Measurements from ENCODE around the gene RRM1. TPM values are rescaled to one million over a fixed set of nuclear protein-coding genes. Genes with fewer than 3 reads are reported as not detected.

RRM1 gene
- total RNA-seq, 1 experiment from 2014 or later: 218 TPM

DNA sequence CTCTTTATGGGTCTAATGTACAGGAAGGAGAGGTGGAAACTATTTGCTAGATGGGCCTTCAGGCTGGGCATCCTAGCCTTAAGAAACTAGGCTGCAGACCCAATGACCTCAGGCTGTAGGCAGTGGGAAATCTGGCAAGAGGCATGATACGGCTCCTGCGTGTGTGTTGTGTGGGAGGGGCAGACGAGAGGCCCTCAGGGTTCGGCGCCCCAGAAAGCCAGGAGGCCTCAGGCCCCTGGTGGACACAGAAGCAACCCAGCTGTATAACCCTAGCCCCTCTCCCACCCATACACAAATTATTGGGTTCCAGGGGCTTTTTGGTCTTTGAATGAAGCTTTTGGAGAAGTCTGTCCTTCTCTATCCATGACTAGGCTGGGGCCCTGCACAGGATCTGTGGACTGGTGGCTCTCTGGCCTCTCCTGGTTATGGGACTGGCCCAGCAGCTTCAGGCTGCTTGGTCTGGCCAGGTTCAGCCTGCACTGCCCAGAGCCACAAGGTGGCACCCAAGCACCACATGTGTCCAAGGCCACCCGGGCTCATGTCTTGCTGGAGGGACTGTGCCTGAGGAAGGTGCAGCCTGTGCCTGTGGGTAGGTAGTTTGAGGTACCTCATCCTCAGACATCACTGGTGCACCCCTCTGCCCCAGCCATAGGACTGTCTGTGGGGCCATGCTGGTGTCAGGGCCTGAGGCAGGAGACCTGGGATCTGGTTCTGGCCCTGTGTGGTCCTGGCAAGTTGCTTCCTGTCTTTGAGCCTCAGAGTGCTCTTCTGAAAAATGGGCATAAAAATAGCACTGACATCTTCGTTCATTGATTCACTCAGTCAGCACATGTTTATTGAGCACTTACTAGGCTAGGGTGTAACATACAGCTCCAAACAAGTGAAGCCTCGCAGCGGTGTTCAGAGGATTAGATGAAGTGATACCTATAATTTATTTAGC, 87.5 kb downstream of the RRM1 start:
- Histone ChIP-seq H3K4me1 (no peaks in the 10 kb centered on the region), H3K4me3 (no peak overlapping the region), H3K27ac (no peak overlapping the region), H3K9me3 (replicated peaks) (no peaks in the 10 kb centered on the region), H3K27me3 (peaks cover 2% of the 10 kb centered on the region; the same call in 1 of the 2 replicates), H3K36me3 (no peaks in the 10 kb centered on the region)
- peak; percentile 62 to 71 for DNase-seq

DNA sequence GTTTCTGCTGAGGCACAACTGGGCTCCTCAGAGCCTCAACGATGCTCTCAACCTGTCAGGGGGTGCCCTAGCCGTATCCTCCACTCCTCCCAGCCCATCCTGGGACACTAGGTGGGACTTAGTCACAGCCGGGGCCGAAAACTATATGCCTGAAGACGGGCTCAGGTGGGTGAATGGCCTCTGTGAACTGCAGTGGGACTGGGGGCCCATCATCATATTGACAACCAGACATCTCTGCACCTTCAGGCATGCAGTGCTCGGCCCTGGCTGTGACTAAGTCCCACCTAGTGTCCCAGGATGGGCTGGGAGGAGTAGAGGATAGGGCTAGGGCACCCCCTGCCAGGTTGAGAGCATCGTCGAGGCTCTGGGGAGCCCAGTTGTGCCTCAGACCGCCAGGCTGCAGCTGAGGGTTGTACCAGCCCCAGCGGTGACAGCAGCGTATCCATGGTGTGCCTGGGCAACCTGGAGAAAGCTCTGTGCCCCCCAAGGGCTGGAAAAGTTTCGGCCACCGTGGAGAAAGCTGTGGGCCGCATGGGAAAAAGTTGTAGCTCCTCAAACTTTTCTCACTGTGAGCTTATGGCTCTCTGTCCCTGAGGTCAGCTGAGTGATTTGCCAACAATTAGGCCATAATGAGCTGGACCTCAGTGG, 88.9 kb downstream of the RRM1 start:
- H3K4me3 ChIP-seq: no peak overlapping the region
- H3K27ac ChIP-seq: no peak overlapping the region
- DNase-seq: no peak
- H3K4me1 ChIP-seq: no peaks in the 10 kb centered on the region
- peaks cover 9% of the 10 kb centered on the region for H3K27me3 ChIP-seq
- H3K36me3 ChIP-seq: no peaks in the 10 kb centered on the region
- no peaks in the 10 kb centered on the region for H3K9me3 ChIP-seq (replicated peaks)

DNA sequence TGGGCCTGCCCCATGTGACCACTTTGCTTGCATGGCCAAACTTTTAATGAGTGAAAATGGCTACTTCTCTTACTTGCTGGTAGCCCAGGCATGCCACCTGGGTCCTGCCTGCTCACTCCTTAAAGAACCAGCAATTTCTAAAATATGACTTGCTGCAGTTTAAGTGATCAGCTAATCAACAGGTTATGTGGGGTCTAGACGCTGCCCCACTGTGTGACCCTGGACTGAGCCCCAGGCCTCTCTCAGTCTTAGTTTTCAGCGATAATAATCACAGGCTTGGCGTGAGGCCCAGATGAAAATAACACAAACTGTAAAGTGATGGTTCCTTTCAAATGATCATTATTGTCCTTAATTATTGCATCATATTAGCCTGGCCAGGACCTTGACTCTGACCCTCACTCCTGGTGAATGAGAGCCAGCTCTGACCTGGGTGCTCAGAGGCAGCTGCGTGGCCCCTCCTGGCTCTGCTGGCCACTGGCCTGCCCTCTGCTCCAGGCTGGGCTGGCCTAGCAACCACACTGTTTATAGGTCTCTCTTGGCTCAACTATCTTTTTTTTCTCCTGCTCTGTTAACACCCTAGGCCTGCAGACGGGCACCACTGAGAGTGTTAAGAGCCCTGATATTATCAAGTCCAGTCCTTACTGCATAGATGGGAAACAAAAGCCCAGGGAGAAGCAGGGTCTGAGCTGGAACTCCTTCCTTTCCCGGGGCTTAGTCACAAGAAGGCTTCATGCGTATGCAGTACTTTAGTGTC, 89.7 kb downstream of the RRM1 start:
- Histone ChIP-seq H3K27me3 (peaks cover 9% of the 10 kb centered on the region), H3K27ac (no peak overlapping the region), H3K36me3 (no peaks in the 10 kb centered on the region), H3K9me3 (replicated peaks) (no peaks in the 10 kb centered on the region), H3K4me3 (no peak overlapping the region), H3K4me1 (no peaks in the 10 kb centered on the region)
- no peak for DNase-seq

DNA sequence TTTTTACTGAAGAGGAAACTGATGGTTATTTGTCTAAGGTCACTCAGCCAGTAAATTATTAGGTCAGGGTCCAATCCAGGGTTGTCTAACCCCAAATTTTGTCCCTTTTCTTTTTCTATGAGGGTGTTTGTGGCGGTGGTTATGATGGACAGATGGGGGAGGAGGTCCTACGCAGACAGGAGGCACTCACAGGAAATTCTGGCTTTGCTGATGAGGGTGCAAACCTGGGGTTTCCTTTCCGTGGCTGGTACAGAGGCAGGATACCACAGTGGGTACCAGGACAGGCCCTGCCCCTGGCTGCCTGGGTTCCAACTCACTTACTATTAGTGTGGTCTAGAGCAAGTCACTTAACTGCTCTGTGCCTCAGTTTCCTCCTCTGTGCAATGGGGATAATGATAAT, 91.0 kb downstream of the RRM1 start:
- H3K4me1 ChIP-seq: no peaks in the 10 kb centered on the region
- peaks cover 15% of the 10 kb centered on the region for H3K27me3 ChIP-seq
- no peak overlapping the region for H3K4me3 ChIP-seq
- H3K36me3 ChIP-seq: no peaks in the 10 kb centered on the region
- no peak for DNase-seq
- no peaks in the 10 kb centered on the region for H3K9me3 ChIP-seq (replicated peaks)
- H3K27ac ChIP-seq: no peak overlapping the region

DNA sequence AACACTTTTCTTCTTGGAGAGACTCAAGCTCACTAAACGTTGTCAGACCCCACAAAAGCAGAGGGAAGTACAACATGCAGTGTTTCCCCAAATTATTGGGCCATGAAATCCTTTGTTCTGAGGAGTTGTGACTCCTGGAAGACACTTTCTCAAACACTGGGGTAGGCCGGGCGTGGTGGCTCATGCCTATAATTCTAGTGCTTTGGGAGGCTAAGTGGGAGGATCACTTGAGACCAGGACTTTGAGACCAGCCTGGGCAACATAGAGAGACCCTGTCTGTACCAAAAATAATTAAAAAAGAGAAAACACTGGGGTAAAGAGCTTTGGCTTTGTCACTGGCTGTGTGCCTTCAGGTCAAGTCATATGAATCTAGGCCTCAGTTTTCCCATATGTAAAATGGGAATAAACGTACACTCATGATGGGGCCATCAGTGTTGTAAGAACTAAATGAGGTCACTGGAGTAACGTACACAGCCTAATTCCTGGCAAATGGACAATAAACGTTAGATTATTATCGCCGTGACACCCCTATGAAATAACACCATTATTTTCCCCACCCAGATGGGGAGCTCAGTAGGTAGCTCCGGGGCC, 92.0 kb downstream of the RRM1 start:
- Histone ChIP-seq H3K27me3 (peaks cover 15% of the 10 kb centered on the region), H3K4me1 (no peaks in the 10 kb centered on the region), H3K27ac (no peak overlapping the region), H3K36me3 (no peaks in the 10 kb centered on the region), H3K9me3 (replicated peaks) (no peaks in the 10 kb centered on the region), H3K4me3 (peak overlapping the region; percentile 59; the same call in 1 of the 2 replicates)
- no peak for DNase-seq

DNA sequence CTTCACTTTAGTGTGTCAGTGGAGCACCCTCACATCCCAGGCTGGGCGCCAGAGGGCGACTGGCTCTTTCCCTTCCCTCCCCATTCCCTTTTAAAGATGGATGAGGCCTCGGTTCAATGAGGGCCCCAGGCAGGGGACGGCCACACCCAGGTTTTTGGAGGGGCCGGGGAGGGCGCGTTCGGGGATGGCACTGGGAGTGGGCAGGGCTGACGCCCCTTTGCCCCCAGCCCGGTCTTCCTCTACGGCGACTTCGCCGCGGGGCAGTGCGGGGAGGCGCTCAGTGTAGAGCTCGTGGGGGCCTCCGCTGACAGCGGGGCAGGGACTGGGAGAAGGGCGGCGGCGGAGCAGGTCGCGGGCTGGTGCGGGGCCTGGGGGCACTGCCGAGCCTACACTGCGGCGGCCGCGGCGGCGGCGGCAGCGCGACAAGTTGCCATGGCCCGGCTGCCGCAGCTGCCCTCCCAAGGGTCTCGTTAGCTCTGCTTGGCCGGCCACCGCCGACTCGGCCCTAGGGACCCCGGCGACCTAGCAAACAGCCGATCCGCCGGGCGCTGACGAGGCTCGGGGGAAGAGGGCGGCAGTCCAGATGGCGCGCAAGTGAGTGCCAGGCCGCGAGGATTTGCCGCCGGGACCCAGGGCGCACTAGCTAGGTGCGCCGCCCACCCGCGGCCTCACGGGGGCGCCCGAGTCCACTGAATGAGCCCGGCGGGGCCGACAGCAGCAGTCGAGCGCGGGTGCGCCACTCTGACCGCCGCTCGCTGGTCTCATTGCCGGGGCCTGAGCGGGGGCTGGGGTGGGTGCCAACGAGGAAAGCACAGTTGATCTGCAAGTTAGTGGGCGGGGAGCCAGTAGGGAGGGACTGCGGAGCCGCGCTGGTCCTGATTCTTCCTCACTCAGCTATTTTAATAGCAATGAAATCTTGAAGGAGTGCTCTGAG, 92.7 kb downstream of the RRM1 start:
- Histone ChIP-seq H3K9me3 (replicated peaks) (no peaks in the 10 kb centered on the region), H3K27ac (no peak overlapping the region), H3K36me3 (no peaks in the 10 kb centered on the region), H3K27me3 (peaks cover 15% of the 10 kb centered on the region), H3K4me1 (no peaks in the 10 kb centered on the region), H3K4me3 (peak overlapping the region; percentile 59)
- peak; percentile 72 to 83 for DNase-seq

Other genes starting within 250 kb of the RRM1 start
- gene STIM1, start 239.1 kb upstream of the RRM1 start, total RNA-seq (2014; rRNA removed; shearing (Covaris generic)): 12.9 and 14.7 TPM in 2 replicates

All from SJCRH30 (cell line).